HepG2 (cell line): ENCODE results near the gene TJAP1. TPM values are rescaled to one million over a fixed set of nuclear protein-coding genes. Genes with fewer than 3 reads are reported as not detected.

Source experiments
- HDAC1 ChIP-seq: sonication (generic); formaldehyde crosslinking; IDR thresholded peaks from 2 replicates; pipeline ENCODE4 v1.5.1; 2020; ENCODE audit warnings: mild to moderate bottlenecking, missing genetic modification reagents
- HMG20A ChIP-seq: IDR thresholded peaks from 2 replicates; pipeline ENCODE4 v1.6.1; 2016; ENCODE audit warnings: borderline replicate concordance
- HOXA3 ChIP-seq: sonication (generic); formaldehyde crosslinking; IDR thresholded peaks from 2 replicates; pipeline ENCODE4 v1.5.0; 2020; ENCODE audit warnings: missing genetic modification reagents
- MLLT10 ChIP-seq: sonication (generic); formaldehyde crosslinking; IDR thresholded peaks from 2 replicates; pipeline ENCODE4 v1.4.0; 2020; ENCODE audit warnings: missing genetic modification reagents
- MTERF4 ChIP-seq: sonication (generic); formaldehyde crosslinking; IDR thresholded peaks from 2 replicates; pipeline ENCODE4 v1.8.0; 2023; ENCODE audit warnings: mild to moderate bottlenecking, missing genetic modification reagents
- MXD3 ChIP-seq: IDR thresholded peaks from 2 replicates; pipeline ENCODE4 v1.6.1; 2016; ENCODE audit warnings: mild to moderate bottlenecking, missing biosample characterization, missing genetic modification reagents
- NCOA2 ChIP-seq: sonication (generic); formaldehyde crosslinking; IDR thresholded peaks from 2 replicates; pipeline ENCODE4 v1.8.0; 2022; ENCODE audit warnings: inconsistent platforms
- POLR2AphosphoS5 ChIP-seq: IDR thresholded peaks from 2 replicates; pipeline ENCODE4 v1.6.1; 2012; ENCODE audit warnings: low read depth, low read length
- PPARG ChIP-seq: conservative IDR thresholded peaks from 2 replicates; pipeline ENCODE4 v1.6.1; 2016; ENCODE audit warnings: missing biosample characterization, missing genetic modification reagents
- SAP130 ChIP-seq: IDR thresholded peaks from 2 replicates; pipeline ENCODE4 v1.6.1; 2016; ENCODE audit warnings: low read depth
- SIN3A ChIP-seq: IDR thresholded peaks from 2 replicates; pipeline ENCODE4 v1.6.1; 2011; ENCODE audit warnings: low read depth, mild to moderate bottlenecking, control low read depth, low read length, borderline replicate concordance
- TBX3 ChIP-seq: fragments of 450-650 bp; IDR thresholded peaks from 2 replicates; pipeline ENCODE4 v1.6.1; 2017; ENCODE audit warnings: antibody characterized with exemption, mild to moderate bottlenecking, inconsistent platforms, borderline replicate concordance
- ZBTB42 ChIP-seq: sonication (generic); formaldehyde crosslinking; IDR thresholded peaks from 2 replicates; pipeline ENCODE4 v1.5.0; 2020; ENCODE audit warnings: mild to moderate bottlenecking, missing genetic modification reagents
- ZNF451 ChIP-seq: sonication (generic); formaldehyde crosslinking; IDR thresholded peaks from 2 replicates; pipeline ENCODE4 v1.5.0; 2020; ENCODE audit warnings: mild to moderate bottlenecking, missing genetic modification reagents
- ZNF556 ChIP-seq: sonication (generic); formaldehyde crosslinking; IDR thresholded peaks from 2 replicates; pipeline ENCODE4 v1.4.0; 2020; ENCODE audit warnings: mild to moderate bottlenecking, missing genetic modification reagents, borderline replicate concordance
- ZNF615 ChIP-seq: sonication (generic); formaldehyde crosslinking; IDR thresholded peaks from 2 replicates; pipeline ENCODE4 v1.5.0; 2020; ENCODE audit warnings: mild to moderate bottlenecking, missing genetic modification reagents, borderline replicate concordance
- ZNF761 ChIP-seq: sonication (generic); formaldehyde crosslinking; conservative IDR thresholded peaks from 2 replicates; pipeline ENCODE4 v1.4.0; 2020; ENCODE audit warnings: mild to moderate bottlenecking, missing genetic modification reagents
- polyA plus RNA-seq, 8 experiments: library from polyadenylated mRNA; depleted of rRNA in 3 of 8; stranded (reverse) in 7 of 8; unstranded in 1 of 8; fragments of >200 nt; fragmentation: Illumina TruSeq in 4 of 8; extraction: Trizol in 4 of 8; gene quantifications; 2 replicates each; pipeline versions ENCODE4 v1.2.1 to v1.2.3, GENCODE V29; 2011 to 2016; ENCODE audit warnings: low read depth in 4 of 8, missing spikeins in 1 of 8, mixed read lengths in 1 of 8; ENCODE audit not compliant: insufficient read depth in 1 of 8
- total RNA-seq, 5 experiments: library from RNA; depleted of rRNA; stranded (reverse); fragments of >200 nt; fragmentation: Illumina TruSeq; extraction: Trizol; gene quantifications; 2 replicates each; pipeline ENCODE4 v1.2.3, GENCODE V29; 2016; ENCODE audit warnings: low read depth in 1 of 5
- TF ChIP-seq, protein P1 (sequence below): sonication (generic); formaldehyde crosslinking; conservative IDR thresholded peaks from 2 replicates; pipeline ENCODE4 v1.8.0; 2022; ENCODE audit warnings: low read depth, missing genetic modification reagents
- TF ChIP-seq, protein P2 (sequence below), 2 experiments: sonication (generic) in 1 of 2; formaldehyde crosslinking in 1 of 2; IDR thresholded peaks; 2 replicates each; pipeline versions ENCODE4 v1.4.0 to v1.6.1; 2018 to 2020; ENCODE audit warnings: missing genetic modification reagents in 2 of 2, borderline replicate concordance in 1 of 2, low read depth in 1 of 2, mild to moderate bottlenecking in 1 of 2, missing biosample characterization in 1 of 2
- TF ChIP-seq, protein P3 (sequence below), 2 experiments: IDR thresholded peaks; 2 replicates each; pipeline ENCODE4 v1.6.1; 2011 to 2012; ENCODE audit warnings: low read length in 2 of 2, borderline replicate concordance in 1 of 2, low read depth in 1 of 2, mild to moderate bottlenecking in 1 of 2, moderate library complexity in 1 of 2

The TJAP1 gene
- total and polyA plus RNA-seq, 2 of the 13 experiments (the other 11 are each of a cell fraction or from before 2014, with no cell fraction given), result 15.7 to 41.6 TPM

GRCh38 chr6:43477235-43478007 is at the start of gene TJAP1 (continued):
- TF ChIP-seq MXD3 (CRISPR knock-in tag), result peak; percentile 51; the same call in 1 of the 2 replicates
- TF ChIP-seq PPARG, result 0 out of 2 replicates have a peak, but pooled peaks have one; percentile 54
- 0 out of 2 replicates have a peak, but pooled peaks have one; percentile 41 for TF ChIP-seq ZBTB42 (CRISPR knock-in tag)
- TF ChIP-seq MLLT10 (CRISPR knock-in tag), result no peak
- TF ChIP-seq ZNF761, result 0 out of 2 replicates have a peak, but pooled peaks have one; percentile 64
- peak; percentile 90; the same call in 1 of the 2 replicates for TF ChIP-seq ZNF556
- TF ChIP-seq SIN3A, result peak; percentile 79; the same call in 1 of the 2 replicates
- TF ChIP-seq, protein P1, sequence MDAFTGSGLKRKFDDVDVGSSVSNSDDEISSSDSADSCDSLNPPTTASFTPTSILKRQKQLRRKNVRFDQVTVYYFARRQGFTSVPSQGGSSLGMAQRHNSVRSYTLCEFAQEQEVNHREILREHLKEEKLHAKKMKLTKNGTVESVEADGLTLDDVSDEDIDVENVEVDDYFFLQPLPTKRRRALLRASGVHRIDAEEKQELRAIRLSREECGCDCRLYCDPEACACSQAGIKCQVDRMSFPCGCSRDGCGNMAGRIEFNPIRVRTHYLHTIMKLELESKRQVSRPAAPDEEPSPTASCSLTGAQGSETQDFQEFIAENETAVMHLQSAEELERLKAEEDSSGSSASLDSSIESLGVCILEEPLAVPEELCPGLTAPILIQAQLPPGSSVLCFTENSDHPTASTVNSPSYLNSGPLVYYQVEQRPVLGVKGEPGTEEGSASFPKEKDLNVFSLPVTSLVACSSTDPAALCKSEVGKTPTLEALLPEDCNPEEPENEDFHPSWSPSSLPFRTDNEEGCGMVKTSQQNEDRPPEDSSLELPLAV (CRISPR knock-in tag), result peak; percentile 21; the same call in 1 of the 2 replicates
- TF ChIP-seq, protein P2, sequence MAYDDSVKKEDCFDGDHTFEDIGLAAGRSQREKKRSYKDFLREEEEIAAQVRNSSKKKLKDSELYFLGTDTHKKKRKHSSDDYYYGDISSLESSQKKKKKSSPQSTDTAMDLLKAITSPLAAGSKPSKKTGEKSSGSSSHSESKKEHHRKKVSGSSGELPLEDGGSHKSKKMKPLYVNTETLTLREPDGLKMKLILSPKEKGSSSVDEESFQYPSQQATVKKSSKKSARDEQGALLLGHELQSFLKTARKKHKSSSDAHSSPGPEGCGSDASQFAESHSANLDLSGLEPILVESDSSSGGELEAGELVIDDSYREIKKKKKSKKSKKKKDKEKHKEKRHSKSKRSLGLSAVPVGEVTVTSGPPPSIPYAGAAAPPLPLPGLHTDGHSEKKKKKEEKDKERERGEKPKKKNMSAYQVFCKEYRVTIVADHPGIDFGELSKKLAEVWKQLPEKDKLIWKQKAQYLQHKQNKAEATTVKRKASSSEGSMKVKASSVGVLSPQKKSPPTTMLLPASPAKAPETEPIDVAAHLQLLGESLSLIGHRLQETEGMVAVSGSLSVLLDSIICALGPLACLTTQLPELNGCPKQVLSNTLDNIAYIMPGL (CRISPR knock-in tag; IDR thresholded peaks at IDR 0.05; ENCODE audit: borderline replicate concordance in 1 of 2, low read depth in 1 of 2), result peak; percentile 69 to 78; a peak in 2 of 4 replicates
- 0 out of 2 replicates have a peak, but pooled peaks have one; percentile 13 for TF ChIP-seq NCOA2
- TF ChIP-seq HOXA3 (CRISPR knock-in tag), result peak; percentile 88
- no peak for TF ChIP-seq HMG20A (CRISPR knock-in tag)
- TF ChIP-seq ZNF615 (CRISPR knock-in tag), result peak; percentile 66; the same call in 1 of the 2 replicates
- TF ChIP-seq POLR2AphosphoS5, result peak; percentile 96
- no peak for TF ChIP-seq TBX3
- peak; percentile 44; the same call in 1 of the 2 replicates for TF ChIP-seq MTERF4 (CRISPR knock-in tag)
- TF ChIP-seq ZNF451 (CRISPR knock-in tag), result peak; percentile 79; the same call in 1 of the 2 replicates
- TF ChIP-seq SAP130 (CRISPR knock-in tag), result peak; percentile 92
- TF ChIP-seq HDAC1 (CRISPR knock-in tag), result peak; percentile 97
- TF ChIP-seq, protein P3, sequence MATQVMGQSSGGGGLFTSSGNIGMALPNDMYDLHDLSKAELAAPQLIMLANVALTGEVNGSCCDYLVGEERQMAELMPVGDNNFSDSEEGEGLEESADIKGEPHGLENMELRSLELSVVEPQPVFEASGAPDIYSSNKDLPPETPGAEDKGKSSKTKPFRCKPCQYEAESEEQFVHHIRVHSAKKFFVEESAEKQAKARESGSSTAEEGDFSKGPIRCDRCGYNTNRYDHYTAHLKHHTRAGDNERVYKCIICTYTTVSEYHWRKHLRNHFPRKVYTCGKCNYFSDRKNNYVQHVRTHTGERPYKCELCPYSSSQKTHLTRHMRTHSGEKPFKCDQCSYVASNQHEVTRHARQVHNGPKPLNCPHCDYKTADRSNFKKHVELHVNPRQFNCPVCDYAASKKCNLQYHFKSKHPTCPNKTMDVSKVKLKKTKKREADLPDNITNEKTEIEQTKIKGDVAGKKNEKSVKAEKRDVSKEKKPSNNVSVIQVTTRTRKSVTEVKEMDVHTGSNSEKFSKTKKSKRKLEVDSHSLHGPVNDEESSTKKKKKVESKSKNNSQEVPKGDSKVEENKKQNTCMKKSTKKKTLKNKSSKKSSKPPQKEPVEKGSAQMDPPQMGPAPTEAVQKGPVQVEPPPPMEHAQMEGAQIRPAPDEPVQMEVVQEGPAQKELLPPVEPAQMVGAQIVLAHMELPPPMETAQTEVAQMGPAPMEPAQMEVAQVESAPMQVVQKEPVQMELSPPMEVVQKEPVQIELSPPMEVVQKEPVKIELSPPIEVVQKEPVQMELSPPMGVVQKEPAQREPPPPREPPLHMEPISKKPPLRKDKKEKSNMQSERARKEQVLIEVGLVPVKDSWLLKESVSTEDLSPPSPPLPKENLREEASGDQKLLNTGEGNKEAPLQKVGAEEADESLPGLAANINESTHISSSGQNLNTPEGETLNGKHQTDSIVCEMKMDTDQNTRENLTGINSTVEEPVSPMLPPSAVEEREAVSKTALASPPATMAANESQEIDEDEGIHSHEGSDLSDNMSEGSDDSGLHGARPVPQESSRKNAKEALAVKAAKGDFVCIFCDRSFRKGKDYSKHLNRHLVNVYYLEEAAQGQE (IDR thresholded peaks at IDR 0.05; ENCODE audit: borderline replicate concordance in 1 of 2, low read depth in 1 of 2, low read length in 2 of 2), result peak in 1 of 2 experiments; percentile 61; a peak in 1 of 4 replicates
